ENCODE measurements around the gene ADAMTSL2. TPM values are rescaled to one million over a fixed set of nuclear protein-coding genes. Genes with fewer than 3 reads are reported as not detected.

ADAMTSL2 gene
- total RNA-seq, 2 donors from 2014 or later: 0.24 to 0.74 TPM

GRCh38 chr9:133572821-133573361, 38.4 kb downstream of the ADAMTSL2 start:
- Histone ChIP-seq H3K4me1 (no peaks in the 10 kb centered on the region), H3K27me3 (no peaks in the 10 kb centered on the region), H3K9ac (ENCODE audit: low read depth in 2 of 2, low read length in 2 of 2) (no peak overlapping the region), H3K36me3 (no peaks in the 10 kb centered on the region), H3K9me3 (no peaks in the 10 kb centered on the region), H3K4me3 (no peak overlapping the region), H3K27ac (no peak overlapping the region)
- intact Hi-C loops (cut with DNase I): no loop called here
- no peak for DNase-seq
- no peak for TF ChIP-seq CTCF (IDR thresholded peaks at IDR 0.05)

- Histone ChIP-seq H3K4me3 (no peak overlapping the region), H3K4me1 (no peaks in the 10 kb centered on the region), H3K36me3 (no peaks in the 10 kb centered on the region), H3K9ac (ENCODE audit: low read depth in 2 of 2, low read length in 2 of 2) (no peak overlapping the region), H3K9me3 (no peaks in the 10 kb centered on the region), H3K27ac (no peak overlapping the region), H3K27me3 (no peaks in the 10 kb centered on the region)
- no peak for DNase-seq
- TF ChIP-seq CTCF (IDR thresholded peaks at IDR 0.05): no peak
- intact Hi-C loops (cut with DNase I): no loop called here
Measured at GRCh38 chr9:133573791-133574515, 39.4 kb downstream of the ADAMTSL2 start.

- H3K27ac ChIP-seq: no peak overlapping the region
- intact Hi-C loops (cut with DNase I): no loop called here
- no peaks in the 10 kb centered on the region for H3K9me3 ChIP-seq
- no peaks in the 10 kb centered on the region for H3K4me1 ChIP-seq
- H3K4me3 ChIP-seq: no peak overlapping the region
- TF ChIP-seq CTCF (IDR thresholded peaks at IDR 0.05): no peak
- no peaks in the 10 kb centered on the region for H3K27me3 ChIP-seq
- H3K9ac ChIP-seq (ENCODE audit: low read depth in 2 of 2, low read length in 2 of 2): no peak overlapping the region
- no peak for DNase-seq
- no peaks in the 10 kb centered on the region for H3K36me3 ChIP-seq
Measured at GRCh38 chr9:133574771-133575170, 40.3 kb downstream of the ADAMTSL2 start.

GRCh38 chr9:133575186-133576030, 40.9 kb downstream of the ADAMTSL2 start:
- H3K27ac ChIP-seq: no peak overlapping the region
- no peaks in the 10 kb centered on the region for H3K36me3 ChIP-seq
- no peaks in the 10 kb centered on the region for H3K9me3 ChIP-seq
- TF ChIP-seq CTCF (IDR thresholded peaks at IDR 0.05): no peak
- no peak overlapping the region for H3K9ac ChIP-seq (ENCODE audit: low read depth in 2 of 2, low read length in 2 of 2)
- H3K27me3 ChIP-seq: no peaks in the 10 kb centered on the region
- intact Hi-C loops (cut with DNase I): no loop called here
- H3K4me1 ChIP-seq: no peaks in the 10 kb centered on the region
- no peak for DNase-seq
- H3K4me3 ChIP-seq: no peak overlapping the region

- no peak overlapping the region for H3K27ac ChIP-seq
Measured at GRCh38 chr9:133576031-133576874, 41.7 kb downstream of the ADAMTSL2 start.

More at GRCh38 chr9:133576031-133576874, 41.7 kb downstream of the ADAMTSL2 start:
- intact Hi-C loops (cut with DNase I): no loop called here
- Histone ChIP-seq H3K27me3 (no peaks in the 10 kb centered on the region), H3K36me3 (no peaks in the 10 kb centered on the region), H3K4me3 (no peak overlapping the region), H3K9me3 (no peaks in the 10 kb centered on the region), H3K4me1 (no peaks in the 10 kb centered on the region), H3K9ac (ENCODE audit: low read depth in 2 of 2, low read length in 2 of 2) (no peak overlapping the region)
- DNase-seq: no peak
- TF ChIP-seq CTCF (IDR thresholded peaks at IDR 0.05): no peak
